Parathyroid adenoma (tissue), 2 donors: ENCODE measurements around the gene ZNF638.

Experiments
- H2AFZ ChIP-seq: fragments of 300-600 bp; sonication (generic); one replicate; pipeline ENCODE4 v1.7.0; 2017; ENCODE audit warnings: antibody characterized with exemption, mild to moderate bottlenecking
- H3K27ac ChIP-seq: fragments of 300-600 bp; sonication (generic); one replicate; pipeline ENCODE4 v1.7.0; 2017
- H3K27me3 ChIP-seq: fragments of 300-600 bp; sonication (generic); one replicate; pipeline ENCODE4 v1.7.0; 2017; ENCODE audit warnings: low read length; ENCODE audit not compliant: control insufficient read depth, insufficient read depth
- H3K36me3 ChIP-seq: fragments of 300-600 bp; sonication (generic); one replicate; pipeline ENCODE4 v1.7.0; 2017; ENCODE audit warnings: low read length; ENCODE audit not compliant: control insufficient read depth, insufficient read depth
- H3K4me1 ChIP-seq: fragments of 300-600 bp; sonication (generic); one replicate; pipeline ENCODE4 v1.7.0; 2017; ENCODE audit warnings: control low read depth
- H3K4me2 ChIP-seq: fragments of 300-600 bp; sonication (generic); one replicate; pipeline ENCODE4 v1.7.0; 2017; ENCODE audit warnings: low read length
- H3K4me3 ChIP-seq: fragments of 300-600 bp; sonication (generic); one replicate; pipeline ENCODE4 v1.7.0; 2017; ENCODE audit warnings: low read depth, low read length
- H3K79me2 ChIP-seq: fragments of 300-600 bp; sonication (generic); one replicate; pipeline ENCODE4 v1.7.0; 2017; ENCODE audit warnings: control low read depth
- H3K9ac ChIP-seq: fragments of 300-600 bp; sonication (generic); one replicate; pipeline ENCODE4 v1.7.0; 2017; ENCODE audit warnings: mild to moderate bottlenecking
- H3K9me3 ChIP-seq: fragments of 300-600 bp; sonication (generic); one replicate; pipeline ENCODE4 v1.7.0; 2017; ENCODE audit warnings: low read length; ENCODE audit not compliant: control insufficient read depth
- TF ChIP-seq, protein P1 (sequence below): fragments of 300-600 bp; sonication (generic); IDR thresholded peaks from one replicate; pipeline ENCODE4 v1.7.0; 2017; ENCODE audit warnings: antibody characterized with exemption, mild to moderate bottlenecking
- donor health status: primary hyperparathyroidism.

The ZNF638 gene

DNA sequence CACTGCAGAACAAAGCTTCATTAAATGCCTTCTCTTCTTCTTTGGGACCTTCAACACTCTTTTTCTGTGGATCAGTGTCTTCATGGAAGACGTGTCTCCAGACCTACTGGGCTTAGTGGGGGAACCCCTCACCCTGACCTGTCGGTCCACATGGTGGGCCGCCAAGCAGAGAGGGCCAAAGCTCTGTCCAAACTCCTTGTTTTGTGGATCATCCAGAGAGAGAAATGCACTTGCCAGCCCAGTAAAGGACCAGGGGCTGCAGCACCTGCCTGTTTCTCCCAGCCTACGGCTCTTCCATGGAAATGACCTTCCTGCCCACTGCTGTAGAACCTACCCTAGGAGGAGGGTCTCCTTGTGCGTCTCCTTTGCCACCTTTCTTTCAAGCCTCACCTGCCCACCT is 147.7 kb downstream of the ZNF638 start:
- Histone ChIP-seq H3K9me3 (no peaks in the 10 kb centered on the region), H2AFZ (no peak overlapping the region), H3K27ac (no peak overlapping the region), H3K79me2 (no peaks in the 10 kb centered on the region), H3K9ac (no peak overlapping the region), H3K27me3 (no peaks in the 10 kb centered on the region), H3K4me2 (no peak overlapping the region), H3K36me3 (no peaks in the 10 kb centered on the region), H3K4me3 (no peak overlapping the region), H3K4me1 (no peaks in the 10 kb centered on the region)
- TF ChIP-seq, protein P1, sequence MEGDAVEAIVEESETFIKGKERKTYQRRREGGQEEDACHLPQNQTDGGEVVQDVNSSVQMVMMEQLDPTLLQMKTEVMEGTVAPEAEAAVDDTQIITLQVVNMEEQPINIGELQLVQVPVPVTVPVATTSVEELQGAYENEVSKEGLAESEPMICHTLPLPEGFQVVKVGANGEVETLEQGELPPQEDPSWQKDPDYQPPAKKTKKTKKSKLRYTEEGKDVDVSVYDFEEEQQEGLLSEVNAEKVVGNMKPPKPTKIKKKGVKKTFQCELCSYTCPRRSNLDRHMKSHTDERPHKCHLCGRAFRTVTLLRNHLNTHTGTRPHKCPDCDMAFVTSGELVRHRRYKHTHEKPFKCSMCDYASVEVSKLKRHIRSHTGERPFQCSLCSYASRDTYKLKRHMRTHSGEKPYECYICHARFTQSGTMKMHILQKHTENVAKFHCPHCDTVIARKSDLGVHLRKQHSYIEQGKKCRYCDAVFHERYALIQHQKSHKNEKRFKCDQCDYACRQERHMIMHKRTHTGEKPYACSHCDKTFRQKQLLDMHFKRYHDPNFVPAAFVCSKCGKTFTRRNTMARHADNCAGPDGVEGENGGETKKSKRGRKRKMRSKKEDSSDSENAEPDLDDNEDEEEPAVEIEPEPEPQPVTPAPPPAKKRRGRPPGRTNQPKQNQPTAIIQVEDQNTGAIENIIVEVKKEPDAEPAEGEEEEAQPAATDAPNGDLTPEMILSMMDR, result no peak

DNA sequence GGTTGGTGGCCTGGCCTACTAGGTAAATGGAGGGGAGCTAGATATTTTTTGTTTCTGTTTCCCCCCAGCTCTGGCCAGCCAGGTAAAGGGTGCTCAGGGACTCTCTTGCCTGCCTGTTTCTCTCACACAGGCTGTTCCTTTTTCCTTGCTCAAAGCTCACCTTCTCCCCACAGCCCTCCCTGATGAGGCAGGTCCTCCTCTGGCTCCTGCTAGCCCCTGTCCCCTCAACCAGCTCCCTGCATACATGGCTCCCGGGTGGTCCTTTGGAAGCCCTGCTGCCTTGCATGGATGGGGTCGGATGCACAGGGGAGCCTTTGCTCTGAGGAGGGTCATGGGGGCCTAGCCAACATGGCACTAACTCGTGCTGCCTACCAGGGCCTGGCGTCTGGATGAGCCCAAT is 149.5 kb downstream of the ZNF638 start:
- Histone ChIP-seq H3K4me2 (no peak overlapping the region), H3K9ac (no peak overlapping the region), H3K27ac (no peak overlapping the region), H3K9me3 (no peaks in the 10 kb centered on the region), H3K27me3 (no peaks in the 10 kb centered on the region), H3K36me3 (no peaks in the 10 kb centered on the region), H3K4me3 (no peak overlapping the region), H3K79me2 (no peaks in the 10 kb centered on the region), H3K4me1 (no peaks in the 10 kb centered on the region), H2AFZ (no peak overlapping the region)
- TF ChIP-seq, protein P1, result no peak

DNA sequence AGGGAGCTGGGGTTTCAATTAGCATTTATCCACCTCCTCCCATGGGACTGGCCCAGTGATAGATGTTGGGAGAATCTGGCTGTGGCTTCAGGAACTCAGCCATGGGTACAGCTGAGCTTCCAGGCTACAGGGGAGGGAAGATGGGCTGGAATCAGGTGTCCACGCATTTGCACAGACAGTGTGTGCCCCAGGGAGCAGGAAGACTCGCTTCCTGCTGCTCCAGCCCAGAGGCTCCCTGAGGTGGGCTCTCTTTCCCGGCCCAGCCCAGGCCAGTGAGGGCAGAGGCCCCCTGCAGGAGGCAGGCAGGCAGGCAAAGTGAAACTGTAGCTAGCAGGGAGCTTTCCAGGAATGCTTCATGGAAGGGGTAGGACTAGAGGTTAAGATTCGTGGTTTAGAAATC is 150.5 kb downstream of the ZNF638 start:
- H3K9me3 ChIP-seq, result no peaks in the 10 kb centered on the region

DNA sequence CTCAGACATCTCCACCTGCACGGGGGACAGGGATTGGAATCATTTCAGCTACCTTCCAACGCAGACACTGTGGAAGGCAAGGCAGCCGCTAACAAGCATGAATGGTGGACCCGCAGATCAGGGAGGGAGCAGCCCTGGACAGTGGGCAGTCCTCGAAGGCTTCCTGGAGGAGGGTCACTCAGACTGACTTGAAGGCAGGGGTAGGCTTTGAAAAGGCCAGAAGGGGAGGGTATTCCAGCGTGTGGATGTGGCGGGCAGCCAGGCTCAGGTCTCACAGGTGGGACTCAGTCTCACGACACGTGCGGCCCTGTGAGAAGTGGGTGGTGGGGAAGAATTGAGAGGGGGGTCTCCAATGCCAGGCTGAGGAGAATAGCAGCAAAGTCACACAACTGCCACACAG is 151.7 kb downstream of the ZNF638 start:
- no peak overlapping the region for H2AFZ ChIP-seq
- TF ChIP-seq, protein P1, result no peak
- H3K4me1 ChIP-seq, result no peaks in the 10 kb centered on the region
- no peak overlapping the region for H3K9ac ChIP-seq
- H3K4me2 ChIP-seq, result no peak overlapping the region
- H3K79me2 ChIP-seq, result no peaks in the 10 kb centered on the region
- H3K36me3 ChIP-seq, result no peaks in the 10 kb centered on the region
- no peaks in the 10 kb centered on the region for H3K27me3 ChIP-seq
- H3K27ac ChIP-seq, result no peak overlapping the region
- no peak overlapping the region for H3K4me3 ChIP-seq
- H3K9me3 ChIP-seq, result no peaks in the 10 kb centered on the region

More for the DNA sequence above, 150.5 kb downstream of the ZNF638 start:
- H3K27ac ChIP-seq, result no peak overlapping the region
- no peak overlapping the region for H3K9ac ChIP-seq
- H3K4me2 ChIP-seq, result no peak overlapping the region
- no peaks in the 10 kb centered on the region for H3K36me3 ChIP-seq
- H3K79me2 ChIP-seq, result no peaks in the 10 kb centered on the region
- no peaks in the 10 kb centered on the region for H3K4me1 ChIP-seq
- H2AFZ ChIP-seq, result no peak overlapping the region
- TF ChIP-seq, protein P1, result no peak
- H3K4me3 ChIP-seq, result no peak overlapping the region
- H3K27me3 ChIP-seq, result no peaks in the 10 kb centered on the region

DNA sequence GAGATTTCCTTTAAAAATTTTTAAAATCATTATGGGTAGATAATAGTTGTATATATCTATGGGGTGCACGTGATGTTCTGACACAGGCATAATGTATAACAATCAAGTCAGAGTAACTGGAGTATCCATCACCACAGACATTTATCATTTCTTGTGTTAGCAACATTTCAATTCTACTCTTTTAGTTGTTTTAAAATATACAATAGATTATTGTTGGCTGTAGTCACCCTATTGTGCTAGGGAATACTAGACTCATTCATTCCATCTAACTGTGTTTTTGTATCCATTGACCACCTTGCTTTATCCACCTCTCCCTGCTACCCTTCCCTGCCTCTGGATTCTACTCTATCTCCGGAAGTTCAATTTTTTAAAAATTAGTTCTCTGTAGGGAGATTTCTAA is 152.8 kb downstream of the ZNF638 start:
- no peak overlapping the region for H3K27ac ChIP-seq
- H3K9me3 ChIP-seq, result no peaks in the 10 kb centered on the region

More for the DNA sequence above, 152.8 kb downstream of the ZNF638 start:
- Histone ChIP-seq H2AFZ (no peak overlapping the region), H3K4me1 (no peaks in the 10 kb centered on the region), H3K79me2 (no peaks in the 10 kb centered on the region), H3K4me2 (no peak overlapping the region), H3K36me3 (no peaks in the 10 kb centered on the region), H3K27me3 (no peaks in the 10 kb centered on the region), H3K4me3 (no peak overlapping the region), H3K9ac (no peak overlapping the region)
- TF ChIP-seq, protein P1, result no peak
